Astrocyte of the cerebellum (primary cell): ENCODE measurements around the gene ZFPM1.

Experiments used
- DNase-seq: peaks from one replicate; pipeline ENCODE4 v3.0.0-alpha.2; 2011; ENCODE audit warnings: low read depth
- H3K4me3 ChIP-seq: 2 replicates; pipeline ENCODE4 v1.5.1; 2011; ENCODE audit warnings: mild to moderate bottlenecking, low read depth, low read length, moderate library complexity
- in situ Hi-C: cut with HindIII; loops from 2 replicates; pipeline ENCODE4 v1.10.0; 2017; ENCODE audit warnings: low sequenced_read_pairs
- TF ChIP-seq, protein P1 (sequence below): IDR thresholded peaks from 2 replicates; pipeline ENCODE4 v1.5.1; 2012; ENCODE audit warnings: low read length, low read depth, moderate library complexity, mild to moderate bottlenecking; ENCODE audit errors: missing control alignments

ZFPM1 gene

DNA sequence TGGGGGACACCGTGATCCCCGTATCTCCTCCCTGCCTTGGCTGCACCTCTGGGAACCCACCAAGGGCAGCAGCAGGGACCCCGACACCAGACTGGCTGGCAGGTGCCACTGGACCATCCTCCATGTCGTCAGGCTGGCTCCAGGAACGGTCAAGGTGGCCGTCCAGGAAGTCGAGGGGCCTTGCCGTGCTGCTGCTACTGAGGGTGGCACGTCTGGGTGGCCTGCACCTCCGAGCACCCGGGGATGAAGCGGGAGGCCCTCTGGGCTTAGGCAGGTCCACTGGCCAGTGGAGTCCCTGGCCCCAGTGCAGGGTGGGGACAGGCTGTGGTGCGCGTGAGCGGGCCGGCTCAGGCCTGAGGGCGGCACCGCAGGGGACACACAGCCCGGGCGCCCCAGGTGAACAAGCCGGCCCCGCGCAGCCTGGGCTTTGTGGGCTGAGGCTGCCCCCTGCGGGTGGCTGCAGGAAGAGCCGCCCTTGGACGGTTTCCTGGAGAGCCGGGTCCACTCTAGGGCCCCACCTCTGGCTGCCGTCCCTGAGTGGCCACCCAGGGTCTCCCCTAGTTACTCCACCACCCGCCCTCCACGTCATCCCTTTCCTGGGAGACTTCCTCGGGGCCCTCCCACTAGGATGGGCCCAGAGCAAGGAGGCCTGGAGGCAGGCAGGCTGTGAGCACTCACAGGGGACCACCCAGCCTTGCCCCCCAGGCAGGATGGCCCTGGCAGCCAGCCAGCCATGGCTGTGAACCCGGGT lies 74.3 kb downstream of the ZFPM1 start:
- H3K4me3 ChIP-seq, result no peak overlapping the region
- peak; percentile 5 for DNase-seq
- in situ Hi-C loops, result no loop called here
- TF ChIP-seq, protein P1, sequence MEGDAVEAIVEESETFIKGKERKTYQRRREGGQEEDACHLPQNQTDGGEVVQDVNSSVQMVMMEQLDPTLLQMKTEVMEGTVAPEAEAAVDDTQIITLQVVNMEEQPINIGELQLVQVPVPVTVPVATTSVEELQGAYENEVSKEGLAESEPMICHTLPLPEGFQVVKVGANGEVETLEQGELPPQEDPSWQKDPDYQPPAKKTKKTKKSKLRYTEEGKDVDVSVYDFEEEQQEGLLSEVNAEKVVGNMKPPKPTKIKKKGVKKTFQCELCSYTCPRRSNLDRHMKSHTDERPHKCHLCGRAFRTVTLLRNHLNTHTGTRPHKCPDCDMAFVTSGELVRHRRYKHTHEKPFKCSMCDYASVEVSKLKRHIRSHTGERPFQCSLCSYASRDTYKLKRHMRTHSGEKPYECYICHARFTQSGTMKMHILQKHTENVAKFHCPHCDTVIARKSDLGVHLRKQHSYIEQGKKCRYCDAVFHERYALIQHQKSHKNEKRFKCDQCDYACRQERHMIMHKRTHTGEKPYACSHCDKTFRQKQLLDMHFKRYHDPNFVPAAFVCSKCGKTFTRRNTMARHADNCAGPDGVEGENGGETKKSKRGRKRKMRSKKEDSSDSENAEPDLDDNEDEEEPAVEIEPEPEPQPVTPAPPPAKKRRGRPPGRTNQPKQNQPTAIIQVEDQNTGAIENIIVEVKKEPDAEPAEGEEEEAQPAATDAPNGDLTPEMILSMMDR, result peak; percentile 80

DNA sequence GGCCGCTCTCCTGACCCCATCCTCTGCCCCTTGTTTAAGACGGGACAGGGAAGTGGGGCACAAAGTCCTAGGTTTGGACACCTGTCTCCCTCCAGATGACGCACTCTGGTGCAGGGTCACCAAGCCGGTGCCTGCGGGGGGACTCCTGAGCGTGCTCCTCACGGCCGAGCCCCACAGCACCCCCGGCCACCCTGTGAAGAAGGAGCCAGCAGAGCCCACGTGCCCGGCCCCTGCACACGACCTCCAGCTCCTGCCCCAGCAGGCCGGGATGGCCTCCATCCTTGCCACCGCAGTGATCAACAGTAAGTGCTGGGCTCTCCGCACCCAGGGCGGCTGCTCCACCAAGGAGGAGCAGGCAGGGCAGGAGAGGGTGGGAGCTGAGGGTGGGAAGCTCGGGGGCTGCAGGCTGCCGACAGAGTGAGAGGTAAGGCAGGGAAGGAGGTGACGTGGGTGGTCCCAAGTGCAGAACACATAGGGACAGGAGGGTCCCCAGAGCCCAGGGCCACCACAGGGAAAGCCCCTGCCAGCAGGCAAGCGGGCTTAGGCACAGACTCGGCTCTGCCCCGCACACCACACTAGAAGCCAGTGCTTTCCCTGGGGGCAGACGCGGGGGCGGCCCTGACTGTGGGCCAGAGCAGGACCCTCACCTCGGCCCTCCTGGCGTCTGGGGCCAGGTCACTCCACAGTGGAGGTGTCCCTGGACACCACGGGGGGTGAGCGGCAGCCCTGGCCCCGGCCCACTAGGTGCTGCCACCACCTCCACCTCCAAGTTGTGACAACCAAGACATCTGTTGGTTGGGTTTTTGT lies 75.1 kb downstream of the ZFPM1 start:
- TF ChIP-seq, protein P1, result no peak
- no peak for DNase-seq
- in situ Hi-C loops, result no loop called here
- no peak overlapping the region for H3K4me3 ChIP-seq

DNA sequence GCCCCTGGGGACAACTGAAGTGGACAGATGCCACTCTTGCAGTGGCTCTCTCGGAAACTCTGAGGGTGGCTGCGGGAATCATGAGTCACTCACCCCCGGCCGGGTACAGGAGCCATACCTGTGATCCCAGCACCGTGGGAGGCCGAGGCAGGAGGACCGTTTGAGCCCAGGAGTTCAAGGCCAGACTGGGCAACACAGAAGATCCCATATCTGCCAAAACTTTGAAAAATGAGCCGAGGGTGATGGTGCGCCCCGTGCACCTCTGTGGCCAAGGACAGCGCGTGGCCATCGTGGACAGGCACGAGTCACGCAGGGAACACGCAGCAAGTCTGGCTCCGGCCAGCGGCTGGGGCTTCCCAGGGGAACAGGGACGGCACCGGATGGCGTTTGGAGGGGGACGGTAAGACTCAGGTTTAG lies 75.8 kb downstream of the ZFPM1 start:
- TF ChIP-seq, protein P1, result no peak
- in situ Hi-C loops, result no loop called here
- DNase-seq, result no peak
- H3K4me3 ChIP-seq, result no peak overlapping the region

DNA sequence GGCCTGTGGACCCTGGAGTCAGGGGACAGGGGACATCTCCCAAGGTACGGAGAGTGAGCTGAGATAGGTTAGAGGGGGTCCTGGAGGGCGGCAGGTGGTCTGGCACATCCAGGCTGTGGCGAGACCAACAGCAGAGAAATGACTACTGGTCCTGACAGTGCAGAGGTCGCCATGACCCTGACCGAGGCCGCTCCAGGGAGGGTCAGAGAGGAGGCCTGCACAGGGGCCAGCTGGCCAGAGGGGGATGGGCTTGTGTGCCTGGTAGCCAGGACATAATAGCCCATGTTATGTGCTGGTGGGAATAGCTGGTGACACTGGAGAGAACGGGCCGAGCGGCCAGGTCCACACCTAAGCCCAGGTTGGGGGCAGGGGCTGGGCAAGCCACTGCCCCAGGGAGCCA lies 76.5 kb downstream of the ZFPM1 start:
- H3K4me3 ChIP-seq, result no peak overlapping the region
- no peak for DNase-seq
- in situ Hi-C loops, result no loop called here
- TF ChIP-seq, protein P1, result no peak

DNA sequence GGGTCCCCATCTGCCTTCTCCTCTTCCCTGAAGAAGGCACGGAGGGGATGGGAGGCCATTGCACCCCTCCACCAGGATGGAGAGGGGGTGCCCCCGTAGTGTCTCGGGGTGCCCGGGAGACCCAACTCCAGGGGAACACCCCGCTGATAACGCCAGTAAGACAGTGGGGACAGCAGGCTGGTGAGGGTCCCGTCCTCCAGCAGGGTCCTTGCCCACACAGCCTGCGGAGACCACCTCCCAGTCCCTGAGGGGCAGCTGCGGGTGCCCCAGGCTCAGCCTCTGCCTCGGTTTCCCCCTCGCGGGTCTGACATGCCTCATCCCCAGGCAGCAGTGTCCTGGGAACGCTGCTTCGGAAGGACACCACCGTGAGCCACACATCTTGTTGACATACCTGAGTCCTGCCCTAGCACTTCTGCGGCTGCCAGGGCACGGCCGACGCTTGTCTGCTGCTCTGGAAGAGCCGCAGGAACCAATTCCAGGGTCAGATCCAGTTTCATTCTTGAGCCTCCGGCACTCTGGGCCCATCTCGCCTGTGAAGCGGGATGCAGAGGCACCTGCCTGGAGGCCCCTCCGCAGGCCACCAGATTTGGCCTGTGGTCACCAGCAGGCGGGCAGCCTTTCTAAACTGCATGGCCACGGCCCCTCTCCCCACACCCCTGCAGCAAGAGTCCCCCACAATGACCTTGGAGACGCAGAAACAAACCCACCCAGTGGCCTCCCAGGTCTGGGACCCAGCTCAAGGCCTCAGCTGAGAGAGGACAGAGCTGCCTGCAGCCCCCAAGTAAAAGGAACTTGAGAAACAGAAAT lies 77.2 kb downstream of the ZFPM1 start:
- in situ Hi-C loops, result no loop called here
- TF ChIP-seq, protein P1, result no peak
- DNase-seq, result no peak
- H3K4me3 ChIP-seq, result no peak overlapping the region

DNA sequence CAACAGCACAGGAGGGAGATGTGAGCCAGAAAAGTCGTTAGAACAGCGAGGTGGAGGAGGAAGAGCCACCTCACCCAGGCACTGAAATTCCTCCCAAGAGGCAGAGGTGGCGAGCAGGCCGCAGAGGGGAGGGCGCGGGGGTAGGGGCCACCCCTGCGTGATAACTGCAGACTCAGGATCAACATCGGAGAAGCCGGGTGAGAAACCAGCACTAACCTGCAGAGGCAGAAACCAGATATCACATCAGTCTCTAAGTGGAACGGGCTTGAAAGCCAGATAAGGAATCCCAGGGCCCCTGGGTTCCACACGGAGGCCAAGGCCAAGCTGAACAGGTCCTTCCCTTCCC lies 77.8 kb downstream of the ZFPM1 start:
- H3K4me3 ChIP-seq, result no peak overlapping the region
- in situ Hi-C loops, result no loop called here
- DNase-seq, result no peak
- TF ChIP-seq, protein P1, result no peak
